GM19239 (cell line): Measurements from ENCODE around the gene FDCSP.
"Not testable (repeated sequence)": the region's sequence is repeated elsewhere in the genome, so short reads cannot be mapped to it uniquely, and the experiment has no call there.

Source experiments
- DNase-seq: peaks from one replicate; pipeline ENCODE4 v3.0.0; 2011; ENCODE audit warnings: low spot score; ENCODE audit not compliant: insufficient read length
- FAIRE-seq: peaks from 2 replicates; lab custom pipeline; 2011; peaks lifted over from hg19 to GRCh38; lab: Jason Lieb, UNC

The FDCSP gene

GRCh38 chr4:70225824-70226223, at the start of gene FDCSP:
FDCSP (plus strand) TSS chr4:70226124; CDS start chr4:70231195, 5,071 bp downstream.
- DNase-seq (no peak), FAIRE-seq (no peak)

GRCh38 chr4:70177090-70177489, 48.8 kb upstream of the FDCSP start:
- FAIRE-seq (no peak), DNase-seq (no peak)

- no peak for FAIRE-seq
- DNase-seq = no peak
Measured at GRCh38 chr4:70178075-70178660, 47.8 kb upstream of the FDCSP start.

- FAIRE-seq = no peak
- no peak for DNase-seq
Measured at GRCh38 chr4:70179811-70180210, 46.1 kb upstream of the FDCSP start.

- no peak for DNase-seq
- FAIRE-seq = no peak
Measured at GRCh38 chr4:70181864-70182263, 44.1 kb upstream of the FDCSP start.

- DNase-seq (no peak), FAIRE-seq (no peak)
Measured at GRCh38 chr4:70182517-70183167, 43.3 kb upstream of the FDCSP start.

- DNase-seq (no peak), FAIRE-seq (no peak)
Measured at GRCh38 chr4:70183168-70183939, 42.6 kb upstream of the FDCSP start.

GRCh38 chr4:70183940-70184246, 42.0 kb upstream of the FDCSP start:
- no peak for FAIRE-seq
- DNase-seq = no peak

GRCh38 chr4:70187216-70187615, 38.7 kb upstream of the FDCSP start:
- FAIRE-seq = no peak
- no peak for DNase-seq

GRCh38 chr4:70190579-70190978, 35.3 kb upstream of the FDCSP start:
- no peak for DNase-seq
- no peak for FAIRE-seq

- DNase-seq (no peak), FAIRE-seq (no peak)
Measured at GRCh38 chr4:70191647-70192046, 34.3 kb upstream of the FDCSP start.

- DNase-seq = no peak
- no peak for FAIRE-seq
Measured at GRCh38 chr4:70192895-70193294, 33.0 kb upstream of the FDCSP start.

- no peak for DNase-seq
- FAIRE-seq = no peak
Measured at GRCh38 chr4:70195425-70195824, 30.5 kb upstream of the FDCSP start, which contains the start of gene ODAM. ODAM (plus strand) TSS chr4:70195725; CDS start chr4:70196544, 819 bp downstream.

- DNase-seq (no peak), FAIRE-seq (no peak)
Measured at GRCh38 chr4:70196857-70197256, 29.1 kb upstream of the FDCSP start.

GRCh38 chr4:70197842-70198241, 28.1 kb upstream of the FDCSP start:
- DNase-seq (no peak), FAIRE-seq (no peak)

GRCh38 chr4:70203601-70204000, 22.3 kb upstream of the FDCSP start:
- no peak for FAIRE-seq
- no peak for DNase-seq

GRCh38 chr4:70212752-70213151, 13.2 kb upstream of the FDCSP start:
- FAIRE-seq, DNase-seq: not testable (repeated sequence)

GRCh38 chr4:70216109-70216508, 9.8 kb upstream of the FDCSP start:
- FAIRE-seq, DNase-seq: not testable (repeated sequence)

- DNase-seq, FAIRE-seq: not testable (repeated sequence)
Measured at GRCh38 chr4:70216550-70216949, 9.4 kb upstream of the FDCSP start.

- FAIRE-seq, DNase-seq: not testable (repeated sequence)
Measured at GRCh38 chr4:70221389-70221788, 4.5 kb upstream of the FDCSP start.

- peak; percentile 68 for FAIRE-seq
- DNase-seq = not testable (repeated sequence)
Measured at GRCh38 chr4:70221818-70222217, 4.1 kb upstream of the FDCSP start.
